Adrenal gland (tissue), 12 donors: Measurements from ENCODE around the gene RBMS1. TPM values are rescaled to one million over a fixed set of nuclear protein-coding genes. Genes with fewer than 3 reads are reported as not detected.
A peak's percentile ranks its signal among the peaks of the same experiment; 100 is the strongest.

Experiments used
- DNase-seq, 7 donors: peaks; one replicate each; pipeline ENCODE4 v3.0.0-alpha.2; 2019 to 2020
- H3K27ac ChIP-seq, 5 donors: fragments of 200-600 bp; sonication (generic) in 4 of 5; 1 replicate in 3 of 5; 2 replicates in 2 of 5; pipeline versions ENCODE4 v1.5.1 to v1.8.0; 2016 to 2020; ENCODE audit warnings: mild to moderate bottlenecking in 1 of 5
- H3K27me3 ChIP-seq: fragments of 200-600 bp; 2 replicates; pipeline ENCODE4 v1.8.0; 2021
- H3K36me3 ChIP-seq, 2 donors: fragments of 200-600 bp; replicated peaks in 1 of 2; 1 replicate in 1 of 2; 2 replicates in 1 of 2; pipeline versions ENCODE4 v1.5.1 to v1.8.0; 2018 to 2022
- H3K4me1 ChIP-seq, 2 donors: fragments of 200-600 bp; replicated peaks in 1 of 2; 1 replicate in 1 of 2; 2 replicates in 1 of 2; pipeline versions ENCODE4 v1.5.1 to v1.8.0; 2018 to 2021
- H3K4me3 ChIP-seq, 4 donors: fragments of 200-600 bp; sonication (generic) in 3 of 4; one replicate each; pipeline ENCODE4 v1.5.1; 2016 to 2018
- H3K9me3 ChIP-seq, 3 donors: fragments of 200-600 bp; sonication (generic) in 1 of 3; replicated peaks in 1 of 3; 1 replicate in 2 of 3; 2 replicates in 1 of 3; pipeline versions ENCODE4 v1.5.1 to v1.8.0; 2016 to 2021
- CTCF ChIP-seq, 6 experiments: fragments of 450-650 bp in 4 of 6; fragments of 200-600 bp in 2 of 6; sonication (generic) in 1 of 6; IDR thresholded peaks; 1 replicate in 5 of 6; 2 replicates in 1 of 6; pipeline versions ENCODE4 v1.5.1 to v1.8.0; 2016 to 2021; ENCODE audit warnings: antibody characterized with exemption in 6 of 6, mild to moderate bottlenecking in 2 of 6, moderate library complexity in 1 of 6
- POLR2A ChIP-seq, 2 donors: fragments of 450-650 bp; IDR thresholded peaks; one replicate each; pipeline ENCODE4 v1.6.1; 2017; ENCODE audit warnings: antibody characterized with exemption in 2 of 2, mild to moderate bottlenecking in 2 of 2, moderate library complexity in 1 of 2
- WGBS, 4 donors: extraction: QIAGEN DNeasy Blood & Tissue Kit in 2 of 4; methylation state at CpG; one replicate each; pipeline versions ENCODE4 v1.1.5 to v1.1.7; 2013 to 2017; 5-methylcytosine and 5-hydroxymethylcytosine counted together
- intact Hi-C, 2 donors: fragments of 100-400 bp; cut with DNase I; formaldehyde crosslinking; loops; one replicate each; pipeline versions ENCODE4 v1.14.1 to v1.15.0; 2022 to 2023
- polyA plus RNA-seq, 3 donors: library from polyadenylated mRNA; stranded (reverse); fragments of 200-250 nt in 2 of 3; fragments of 350-450 nt in 1 of 3; fragmentation: Illumina TruSeq in 1 of 3; extraction: RNeasy Lipid Tissue Mini Kit (QIAGEN cat#74804) in 1 of 3; gene quantifications; one replicate each; pipeline ENCODE4 v1.2.3, GENCODE V29; 2013 to 2014
- total RNA-seq, 9 donors: library from RNA; depleted of rRNA in 4 of 9; stranded (reverse); fragments of >200 nt in 4 of 9; fragments of 120-200 nt in 1 of 9; fragmentation: NEBNext Ultra II Directional in 1 of 9; extraction: Animal tissue kit (Norgen Biotek cat#: 25700) in 1 of 9; gene quantifications; one replicate each; pipeline versions ENCODE4 v1.1.0 to v1.2.4, GENCODE V29; 2013 to 2023
- donor health status: healthy with polysubstance abuse.
- donor health status: Bipolar disorder and iron deficiency.
- donor health status: DM: yes; HTN: yes; CAD: no.
- donor health status: DM: no; HTN: no; CAD: no.
- donor health status: DM: no; HTN: no; CAD: no.
- donor health status: DM: yes; HTN: yes; CAD: no.

RBMS1 gene
- total and polyA plus RNA-seq, 12 donors: 24.2 to 62.1 (median 37.1) TPM

GRCh38 chr2:160271171-160272086 lies 222.2 kb downstream of the RBMS1 start:
- no peak for DNase-seq
- Histone ChIP-seq H3K36me3 (peaks cover 0 to 24% of the 10 kb centered on the region in 2 donors), H3K27ac (peak overlapping the region in 3 of 5 donors; percentile 89 to 96 (median 93)), H3K4me3 (peak overlapping the region in 1 of 4 donors; percentile 55), H3K9me3 (no peaks in the 10 kb centered on the region), H3K4me1 (peaks cover 7 to 14% of the 10 kb centered on the region in 2 donors), H3K27me3 (no peaks in the 10 kb centered on the region)
- intact Hi-C loops: no loop called here
- TF ChIP-seq CTCF (IDR thresholded peaks at IDR 0.05) (no peak), POLR2A (IDR thresholded peaks at IDR 0.05) (no peak)
- 82 to 87% (median 84%) methylated on average over 21 of the region's 21 CpGs for WGBS, 4 donors

GRCh38 chr2:160270571-160271113 lies 223.0 kb downstream of the RBMS1 start:
- peak overlapping the region in 3 of 4 donors; percentile 2 to 55 (median 33) for H3K4me3 ChIP-seq
- peak in 3 of 7 donors; percentile 19 to 58 (median 31) for DNase-seq
- intact Hi-C loops: no loop called here
- peak overlapping the region; percentile 72 to 96 (median 89) for H3K27ac ChIP-seq
- peaks cover 7 to 14% of the 10 kb centered on the region in 2 donors for H3K4me1 ChIP-seq
- WGBS, 4 donors: 66 to 73% (median 70%) methylated on average over 15 of the region's 15 CpGs
- TF ChIP-seq CTCF (IDR thresholded peaks at IDR 0.05): peak in 1 of 6 experiments; percentile 9
- TF ChIP-seq POLR2A (IDR thresholded peaks at IDR 0.05): no peak
- H3K36me3 ChIP-seq: peaks cover 0 to 22% of the 10 kb centered on the region in 2 donors
- H3K27me3 ChIP-seq: no peaks in the 10 kb centered on the region
- no peaks in the 10 kb centered on the region for H3K9me3 ChIP-seq

GRCh38 chr2:160269803-160270570 lies 223.6 kb downstream of the RBMS1 start:
- H3K36me3 ChIP-seq: peaks cover 0 to 16% of the 10 kb centered on the region in 2 donors
- no peaks in the 10 kb centered on the region for H3K9me3 ChIP-seq
- peak overlapping the region in 3 of 4 donors; percentile 2 to 55 (median 33) for H3K4me3 ChIP-seq
- intact Hi-C loops: no loop called here
- TF ChIP-seq CTCF (IDR thresholded peaks at IDR 0.05) (peak; percentile 23 to 79 (median 74)), POLR2A (IDR thresholded peaks at IDR 0.05) (peak; percentile 55 to 66)
- H3K27me3 ChIP-seq: no peaks in the 10 kb centered on the region
- H3K27ac ChIP-seq: peak overlapping the region; percentile 72 to 96 (median 89)
- H3K4me1 ChIP-seq: peaks cover 7 to 14% of the 10 kb centered on the region in 2 donors
- WGBS, 4 donors: 0 to 1% (median 1%) methylated on average over 16 to 53 of the region's 53 CpGs
- peak; percentile 81 to 93 (median 89) for DNase-seq
